ENCODE data around the gene CTSC. TPM values are rescaled to one million over a fixed set of nuclear protein-coding genes. Genes with fewer than 3 reads are reported as not detected.

CTSC gene
- total RNA-seq = 165 TPM

GRCh38 chr11:88337181-88337986 is at the start of gene CTSC:
CTSC (minus strand) TSS chr11:88337736; CDS start chr11:88337672, 64 bp downstream.

Other genes with a start within 250 kb of the CTSC start
- 24.8 TPM for gene RAB38, start 162.3 kb downstream of the CTSC start, total RNA-seq